Measurements from ENCODE around the gene SGK1.
"Not testable (repeated sequence)": the region's sequence is repeated elsewhere in the genome, so short reads cannot be mapped to it uniquely, and the experiment has no call there.

GRCh38 chr6:134213410-134213809 is 104.5 kb downstream of the SGK1 start:
- not testable (repeated sequence) for TF ChIP-seq POLR2A, CTCF (IDR thresholded peaks at IDR 0.05)
